HL-60/S4 treated with phorbol 12-myristate 13-acetate at 8.2 ng/mL for 4 days and 3 days (cell line): ENCODE measurements around the gene TPGS2.
"Not testable (repeated sequence)": the region's sequence is repeated elsewhere in the genome, so short reads cannot be mapped to it uniquely, and the experiment has no call there.

Experiments used
- in situ Hi-C: fragments of 300-500 bp; cut with MboI; formaldehyde crosslinking; loops from 2 replicates; pipeline ENCODE4 v1.15.0; 2022; ENCODE audit warnings: low sequenced_read_pairs

Gene TPGS2

DNA sequence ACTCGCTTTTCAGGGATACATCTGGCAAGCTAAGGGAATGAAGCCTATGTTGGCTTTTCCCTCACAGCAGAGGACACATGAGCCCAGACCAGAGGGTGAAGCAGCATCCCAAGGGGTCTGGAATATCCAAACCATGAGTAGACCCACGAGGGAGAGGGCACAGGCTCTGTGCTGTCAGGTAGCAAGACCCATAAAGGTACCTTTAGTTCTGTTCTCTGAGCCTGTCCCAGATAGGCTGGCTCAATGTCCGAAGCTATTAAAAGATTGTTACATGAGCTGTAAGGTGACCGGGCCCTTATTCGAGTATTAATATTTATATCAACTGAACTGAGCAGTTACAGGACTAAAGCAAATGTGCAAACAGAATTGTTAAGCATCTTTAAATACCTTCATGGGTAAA lies 52.2 kb downstream of the TPGS2 start:
- in situ Hi-C loops: no loop called here

DNA sequence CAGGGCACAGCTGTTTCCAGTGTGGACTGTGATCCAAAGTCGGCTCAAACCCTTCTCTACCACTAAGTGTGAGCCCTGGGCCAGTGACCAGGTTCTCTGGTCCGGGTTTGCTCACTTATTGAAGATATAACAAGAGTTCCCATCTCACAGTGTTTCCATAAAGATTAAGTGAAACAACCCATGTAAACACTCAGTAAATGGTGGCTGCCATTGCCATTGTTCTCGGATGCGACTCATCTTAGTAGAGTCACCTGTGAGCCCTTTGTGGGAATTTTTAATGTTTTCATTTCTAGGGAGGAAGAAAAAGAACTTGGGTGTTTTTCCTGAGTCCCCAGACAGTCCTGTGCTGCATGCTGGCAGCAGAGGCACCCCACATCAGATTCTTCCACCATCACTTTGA lies 53.4 kb downstream of the TPGS2 start:
- in situ Hi-C loops: no loop called here

GRCh38 chr18:36772241-36772723 lies 56.5 kb downstream of the TPGS2 start:
- in situ Hi-C loops: no loop called here

DNA sequence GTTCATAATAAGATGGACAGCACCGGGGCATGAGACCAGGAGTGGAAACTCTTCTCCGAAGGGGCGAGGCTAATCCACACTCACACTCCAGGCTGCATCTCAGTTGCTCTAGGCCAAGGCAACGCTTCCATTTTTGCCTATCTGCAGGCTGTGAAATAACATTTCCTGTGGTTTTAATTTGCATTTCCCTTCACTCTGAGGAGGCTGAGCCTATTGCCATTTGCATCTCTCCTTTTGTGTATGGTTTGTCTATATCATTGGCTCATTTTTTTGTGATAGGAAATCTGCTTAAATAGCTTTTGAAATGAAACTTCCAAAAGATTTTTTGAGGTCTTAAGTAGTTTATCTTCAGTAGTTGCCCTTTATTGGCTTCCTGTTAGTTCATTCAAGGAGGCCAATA lies 57.6 kb downstream of the TPGS2 start:
- in situ Hi-C loops: no loop called here

DNA sequence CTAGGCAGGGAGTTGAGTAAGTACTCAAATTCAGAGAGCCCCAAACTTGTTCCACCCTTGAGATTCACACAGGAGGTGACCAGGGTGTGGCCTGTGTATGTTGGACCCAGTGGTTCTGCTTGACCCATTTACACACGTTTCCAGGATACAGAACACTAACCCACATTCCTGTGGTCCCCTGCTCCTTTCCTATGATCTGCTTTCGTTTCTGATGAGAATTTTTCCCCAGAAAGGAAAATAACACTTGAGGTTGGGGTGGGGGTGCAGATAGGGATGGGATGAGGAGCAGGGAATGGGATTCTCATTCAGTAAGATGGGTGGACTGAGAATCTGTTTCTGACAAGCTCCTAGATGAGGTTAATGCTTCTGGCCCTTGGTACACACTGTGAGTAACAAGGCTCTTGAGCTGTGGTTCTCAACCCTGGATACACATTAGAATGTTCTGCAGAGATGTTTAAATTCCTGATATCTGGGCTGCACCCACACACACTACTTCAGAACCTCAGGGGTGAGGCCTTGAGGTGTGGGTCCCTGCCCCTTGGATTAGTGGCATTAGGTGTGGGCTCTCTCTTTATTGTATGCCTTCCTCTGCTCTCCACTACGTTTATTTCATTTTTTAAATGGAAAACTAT lies 58.4 kb downstream of the TPGS2 start:
- in situ Hi-C loops: no loop called here

DNA sequence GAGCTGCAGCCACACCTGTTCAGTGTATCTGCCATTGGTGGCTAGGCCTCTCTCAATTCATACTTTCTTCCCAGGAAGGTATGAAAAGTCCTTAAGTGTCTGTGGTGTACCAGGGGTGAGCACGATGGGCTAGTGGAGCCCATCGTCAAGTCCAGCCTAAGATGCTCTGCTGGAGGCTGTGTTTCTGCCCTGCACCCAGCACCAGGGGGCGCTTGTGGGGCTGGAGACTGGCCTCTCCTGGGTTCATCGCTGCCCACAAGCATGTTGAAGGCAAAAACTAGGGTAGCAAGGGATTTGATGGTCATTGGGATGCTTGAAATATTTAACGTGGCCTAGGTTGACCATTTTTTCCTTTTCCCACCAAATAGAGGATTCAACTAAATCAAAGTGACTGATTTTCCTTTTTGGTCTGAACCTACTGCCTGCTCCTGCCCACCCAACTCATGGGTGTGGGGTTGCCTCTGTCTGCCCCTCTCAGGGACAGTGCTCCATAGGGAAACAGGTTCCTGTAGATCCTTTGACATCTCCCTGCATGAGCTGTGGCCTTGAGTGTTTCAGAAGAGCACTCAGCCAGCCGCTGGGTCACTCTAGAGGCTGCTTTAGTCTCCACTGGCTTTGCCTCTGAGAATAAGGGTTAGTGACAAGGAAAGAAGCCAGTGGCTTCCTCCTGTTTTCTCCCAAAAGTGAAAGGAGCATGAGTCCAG lies 59.0 kb downstream of the TPGS2 start:
- in situ Hi-C loops: no loop called here

DNA sequence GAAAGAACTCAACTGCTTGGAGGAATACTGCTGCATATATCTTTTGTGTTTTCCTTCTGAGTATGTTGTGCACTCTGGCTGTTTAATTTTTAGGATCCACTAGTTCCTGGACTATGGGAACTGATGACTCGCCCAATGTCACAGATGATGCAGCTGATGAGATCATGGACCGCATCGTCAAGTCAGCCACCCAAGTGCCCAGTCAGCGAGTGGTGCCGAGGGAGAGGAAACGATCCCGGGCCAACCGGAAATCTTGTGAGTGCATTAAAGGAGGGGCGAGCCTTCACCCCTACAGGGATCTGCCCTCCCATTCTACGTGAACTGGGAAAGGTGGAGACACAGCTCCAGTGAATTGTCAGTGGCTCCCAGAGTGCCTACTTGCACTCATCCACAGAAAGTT lies 59.6 kb downstream of the TPGS2 start:
- in situ Hi-C loops: no loop called here

- in situ Hi-C loops: no loop called here
These were observed 62.0 kb downstream of the TPGS2 start for GRCh38 chr18:36766836-36767235.

DNA sequence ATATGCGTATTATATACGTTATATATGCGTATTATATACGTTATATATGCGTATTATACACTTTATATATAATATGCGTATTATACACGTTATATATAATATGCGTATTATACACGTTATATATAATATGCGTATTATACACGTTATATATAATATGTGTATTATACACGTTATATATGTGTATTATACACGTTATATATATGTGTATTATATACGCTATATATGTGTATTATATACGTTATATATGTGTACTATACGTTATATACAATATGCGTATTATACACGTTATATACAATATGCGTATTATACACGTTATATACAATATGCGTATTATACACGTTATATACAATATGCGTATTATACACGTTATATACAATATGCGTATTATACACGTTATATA lies 65.8 kb downstream of the TPGS2 start:
- in situ Hi-C loops: not testable (repeated sequence)

- in situ Hi-C loops: no loop called here
These were observed 66.7 kb downstream of the TPGS2 start for GRCh38 chr18:36762074-36762473.

DNA sequence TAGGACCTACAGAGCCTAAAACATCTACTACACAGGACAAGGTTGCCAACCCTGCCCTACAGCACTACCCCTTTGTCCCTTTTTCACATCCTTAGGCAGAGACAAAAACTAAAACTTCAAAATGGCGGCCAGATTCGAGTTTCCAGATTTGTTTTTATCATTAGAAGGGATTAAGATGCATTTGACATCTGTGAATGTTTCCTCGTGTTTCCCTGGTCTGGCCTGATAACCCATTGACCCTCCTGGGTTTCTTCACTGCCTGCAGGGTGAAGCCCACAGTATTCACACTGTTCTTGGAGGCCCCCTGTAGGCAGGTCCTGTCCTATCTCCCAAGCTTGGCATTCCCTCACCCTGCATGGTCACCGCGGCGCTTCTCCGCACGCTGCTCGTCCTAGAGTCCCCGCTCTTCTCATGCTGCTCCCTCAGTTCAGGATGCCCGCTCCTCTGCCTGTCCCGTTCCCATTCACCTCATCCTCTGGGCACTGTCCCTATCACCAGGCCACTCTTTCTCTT lies 67.6 kb downstream of the TPGS2 start:
- in situ Hi-C loops: no loop called here

- in situ Hi-C loops: no loop called here
These were observed 68.2 kb downstream of the TPGS2 start for GRCh38 chr18:36760598-36760997.

DNA sequence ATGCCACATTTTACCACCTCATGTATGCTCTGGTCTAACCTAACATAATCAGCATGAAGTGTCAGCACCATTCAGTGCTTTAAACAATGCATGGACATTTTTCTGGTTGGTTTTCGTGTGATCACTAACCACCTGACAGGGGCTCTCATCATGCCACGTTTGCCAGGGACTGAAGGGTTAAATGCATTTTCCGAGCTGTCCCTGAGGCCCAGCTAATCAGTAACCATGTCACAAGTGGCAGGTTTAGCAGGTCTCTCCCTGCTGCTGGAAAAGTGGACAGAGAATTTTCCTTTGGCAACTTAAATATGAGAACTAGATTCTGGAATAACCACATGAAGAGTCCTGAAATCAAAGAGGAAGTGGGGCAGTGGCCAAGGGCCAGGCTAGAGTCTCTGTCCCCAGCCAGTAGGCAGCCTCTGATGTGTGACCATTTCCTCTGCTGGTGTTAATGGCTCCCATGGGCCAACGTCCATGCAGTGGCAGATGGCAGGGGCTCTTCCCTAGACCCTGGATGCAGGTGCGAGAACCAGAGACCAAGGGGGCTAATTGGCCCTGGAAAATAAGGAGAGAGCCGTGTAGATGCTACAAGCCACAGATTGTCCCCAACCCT lies 69.5 kb downstream of the TPGS2 start:
- in situ Hi-C loops: no loop called here

- in situ Hi-C loops: no loop called here
These were observed 70.2 kb downstream of the TPGS2 start for GRCh38 chr18:36758623-36759022.

- in situ Hi-C loops: no loop called here
These were observed 70.8 kb downstream of the TPGS2 start for GRCh38 chr18:36757991-36758390.

DNA sequence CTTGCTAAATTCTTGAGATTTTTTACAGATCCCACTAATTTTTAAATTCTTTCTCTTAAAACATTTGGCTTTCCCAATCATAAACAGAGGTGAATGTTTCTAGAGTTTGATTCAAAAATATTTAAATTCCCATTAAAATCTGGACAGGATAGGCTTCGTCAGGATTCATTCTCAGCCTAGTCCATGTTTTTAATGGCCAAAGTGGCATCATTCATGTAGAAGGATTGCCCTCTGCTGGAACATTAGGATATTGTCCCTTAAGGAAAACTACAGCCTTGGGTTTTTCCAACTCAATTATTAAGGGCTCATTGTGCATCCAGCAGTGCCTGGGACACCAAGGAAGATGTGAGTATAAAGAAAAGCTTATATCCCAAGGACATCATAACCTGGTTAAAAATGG lies 71.7 kb downstream of the TPGS2 start:
- in situ Hi-C loops: no loop called here

GRCh38 chr18:36756242-36756641 lies 72.6 kb downstream of the TPGS2 start:
- in situ Hi-C loops: no loop called here

- in situ Hi-C loops: no loop called here
These were observed 75.6 kb downstream of the TPGS2 start for GRCh38 chr18:36752929-36753865.

DNA sequence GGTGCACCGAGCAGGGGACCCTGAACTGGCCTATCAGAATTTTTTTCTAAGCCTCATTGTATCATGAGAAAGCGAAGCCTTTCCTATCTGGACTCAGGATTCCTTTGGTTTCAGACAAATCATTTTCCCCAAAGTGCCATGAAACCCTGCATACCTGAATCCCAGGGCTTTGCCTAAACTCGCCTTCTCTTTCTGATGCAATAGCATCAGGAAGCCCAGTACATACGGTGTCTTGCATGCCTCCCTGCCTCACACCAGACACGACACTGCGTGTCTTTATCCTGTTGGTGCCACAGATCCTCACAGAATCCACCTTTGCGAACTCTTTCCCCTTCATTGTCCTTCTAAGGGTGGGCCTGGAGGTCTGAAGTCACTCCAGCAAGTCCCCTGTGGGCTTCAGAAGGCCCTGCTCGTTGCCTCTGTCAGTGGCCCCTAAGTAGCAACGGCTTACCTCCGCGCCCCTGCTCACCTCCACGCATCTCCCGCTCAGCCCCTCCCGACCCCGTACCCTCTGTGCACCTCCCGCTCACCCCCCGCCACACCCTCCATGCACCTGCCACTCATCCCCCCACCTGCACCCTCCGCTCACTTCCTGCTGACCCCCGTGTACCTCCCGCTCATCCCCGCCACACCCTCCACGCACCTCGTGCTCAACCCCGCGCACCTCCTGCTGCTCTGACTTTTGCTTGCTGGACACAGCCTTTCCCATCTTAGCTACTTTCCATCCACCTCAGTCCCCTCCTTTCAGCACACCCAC lies 83.4 kb downstream of the TPGS2 start:
- in situ Hi-C loops: no loop called here

DNA sequence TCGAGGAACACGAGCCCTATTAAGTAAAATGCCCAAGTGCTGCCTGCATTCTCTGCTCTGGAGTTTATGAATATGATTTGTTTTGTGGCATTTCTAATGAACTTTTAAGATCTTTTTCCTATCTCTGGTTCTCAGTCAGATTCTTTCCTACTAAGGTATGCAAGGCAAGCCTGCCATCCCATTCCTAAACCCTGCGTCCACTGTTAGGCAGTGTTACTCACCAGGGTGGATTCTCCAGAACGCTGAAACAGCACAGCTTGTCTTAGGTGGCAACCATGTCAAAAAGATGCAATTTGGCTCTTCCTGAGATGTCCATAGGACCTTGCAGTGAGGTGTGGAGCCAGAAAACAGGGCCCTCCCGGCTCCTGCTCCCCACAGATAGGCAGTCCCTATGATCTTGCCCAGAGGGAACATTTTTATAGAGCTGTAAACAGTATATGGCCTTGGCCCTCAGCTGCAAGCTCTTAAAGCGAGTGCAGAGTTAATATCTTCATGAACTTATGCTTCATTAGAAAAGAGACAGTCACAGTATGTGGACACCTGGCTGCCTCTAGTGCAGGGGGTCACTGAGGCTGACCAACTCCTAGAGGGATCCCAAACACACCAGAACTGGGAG lies 84.4 kb downstream of the TPGS2 start:
- in situ Hi-C loops: no loop called here
